Subcutaneous abdominal adipose tissue (tissue), 5 donors: ENCODE results near the gene MAEA.
"Not testable (repeated sequence)": the region's sequence is repeated elsewhere in the genome, so short reads cannot be mapped to it uniquely, and the experiment has no call there.

ENCODE experiments used
- H3K27ac ChIP-seq: one replicate; pipeline ENCODE4 v1.7.0; 2013; ENCODE audit warnings: low read depth, mild to moderate bottlenecking, inconsistent platforms, low read length, moderate library complexity
- H3K27me3 ChIP-seq, 5 donors: one replicate each; pipeline ENCODE4 v1.7.0; 2013; ENCODE audit warnings: low read length in 5 of 5, inconsistent platforms in 1 of 5; ENCODE audit not compliant: control insufficient read depth in 5 of 5, insufficient read depth in 4 of 5
- H3K36me3 ChIP-seq, 5 donors: one replicate each; pipeline ENCODE4 v1.7.0; 2013; ENCODE audit warnings: low read length in 5 of 5; ENCODE audit not compliant: control insufficient read depth in 5 of 5, insufficient read depth in 5 of 5
- H3K4me1 ChIP-seq, 5 donors: one replicate each; pipeline ENCODE4 v1.7.0; 2013; ENCODE audit warnings: low read length in 5 of 5, mild to moderate bottlenecking in 3 of 5, moderate library complexity in 1 of 5; ENCODE audit not compliant: control insufficient read depth in 5 of 5, insufficient read depth in 5 of 5
- H3K4me3 ChIP-seq, 5 donors: one replicate each; pipeline ENCODE4 v1.7.0; 2013; ENCODE audit warnings: low read length in 5 of 5, low read depth in 1 of 5
- H3K9ac ChIP-seq, 5 donors: one replicate each; pipeline ENCODE4 v1.7.0; 2013; ENCODE audit warnings: low read length in 5 of 5, mild to moderate bottlenecking in 4 of 5, moderate library complexity in 3 of 5
- H3K9me3 ChIP-seq, 5 donors: one replicate each; pipeline ENCODE4 v1.7.0; 2013; ENCODE audit warnings: low read length in 5 of 5; ENCODE audit not compliant: control insufficient read depth in 5 of 5
- donor health status: healthy.
- donor health status: healthy.
- donor health status: healthy.
- donor health status: healthy.
- donor health status: healthy.

Gene MAEA

GRCh38 chr4:1327526-1328266 is 38.0 kb downstream of the MAEA start:
- H3K36me3 ChIP-seq = peaks cover 0 to 87% (median 76%) of the 10 kb centered on the region in 5 donors

GRCh38 chr4:1328267-1329155 is 38.8 kb downstream of the MAEA start:
- Histone ChIP-seq H3K36me3 (peaks cover 0 to 86% (median 78%) of the 10 kb centered on the region in 5 donors), H3K4me3 (no peak overlapping the region), H3K27ac (no peak overlapping the region), H3K4me1 (peaks cover 0 to 8% (median 2%) of the 10 kb centered on the region in 5 donors), H3K9me3 (no peaks in the 10 kb centered on the region), H3K27me3 (no peaks in the 10 kb centered on the region), H3K9ac (no peak overlapping the region)

More at GRCh38 chr4:1327526-1328266, 38.0 kb downstream of the MAEA start:
- peaks cover 0 to 5% (median 2%) of the 10 kb centered on the region in 5 donors for H3K4me1 ChIP-seq
- no peaks in the 10 kb centered on the region for H3K9me3 ChIP-seq
- no peak overlapping the region for H3K4me3 ChIP-seq
- no peak overlapping the region for H3K27ac ChIP-seq
- no peak overlapping the region for H3K9ac ChIP-seq
- no peaks in the 10 kb centered on the region for H3K27me3 ChIP-seq

- Histone ChIP-seq H3K9ac (no peak overlapping the region), H3K9me3 (no peaks in the 10 kb centered on the region), H3K4me1 (peaks cover 0 to 11% (median 2%) of the 10 kb centered on the region in 5 donors), H3K36me3 (peaks cover 0 to 86% (median 78%) of the 10 kb centered on the region in 5 donors), H3K27ac (no peak overlapping the region), H3K27me3 (no peaks in the 10 kb centered on the region), H3K4me3 (no peak overlapping the region)
Measured at GRCh38 chr4:1329408-1330371, 40.0 kb downstream of the MAEA start.

- peaks cover 0 to 14% (median 2%) of the 10 kb centered on the region in 5 donors for H3K4me1 ChIP-seq
- H3K36me3 ChIP-seq = peaks cover 0 to 79% (median 73%) of the 10 kb centered on the region in 5 donors
- peaks cover 0 to 1% (median under 1%) of the 10 kb centered on the region in 5 donors for H3K9me3 ChIP-seq
- no peak overlapping the region for H3K4me3 ChIP-seq
- no peak overlapping the region for H3K27ac ChIP-seq
- no peaks in the 10 kb centered on the region for H3K27me3 ChIP-seq
- no peak overlapping the region for H3K9ac ChIP-seq
Measured at GRCh38 chr4:1330761-1331590, 41.3 kb downstream of the MAEA start.

GRCh38 chr4:1331591-1332353 is 42.1 kb downstream of the MAEA start:
- Histone ChIP-seq H3K27ac (no peak overlapping the region), H3K4me1 (peaks cover 0 to 14% (median 2%) of the 10 kb centered on the region in 5 donors), H3K9me3 (peaks cover 0 to 9% (median 8%) of the 10 kb centered on the region in 5 donors), H3K4me3 (no peak overlapping the region), H3K36me3 (peaks cover 0 to 77% (median 69%) of the 10 kb centered on the region in 5 donors), H3K27me3 (no peaks in the 10 kb centered on the region), H3K9ac (no peak overlapping the region)

GRCh38 chr4:1332686-1333085 is 43.0 kb downstream of the MAEA start:
- H3K36me3 ChIP-seq = peaks cover 0 to 77% (median 69%) of the 10 kb centered on the region in 5 donors
- H3K27ac ChIP-seq = no peak overlapping the region

GRCh38 chr4:1333256-1333655 is 43.6 kb downstream of the MAEA start:
- no peak overlapping the region for H3K9ac ChIP-seq
- no peak overlapping the region for H3K4me3 ChIP-seq
- H3K9me3 ChIP-seq = peaks cover 0 to 9% (median 8%) of the 10 kb centered on the region in 5 donors
- H3K27ac ChIP-seq = no peak overlapping the region
- H3K27me3 ChIP-seq = no peaks in the 10 kb centered on the region
- peaks cover 0 to 77% (median 69%) of the 10 kb centered on the region in 5 donors for H3K36me3 ChIP-seq
- peaks cover 0 to 14% (median 2%) of the 10 kb centered on the region in 5 donors for H3K4me1 ChIP-seq

More at GRCh38 chr4:1332686-1333085, 43.0 kb downstream of the MAEA start:
- Histone ChIP-seq H3K27me3 (no peaks in the 10 kb centered on the region), H3K4me3 (no peak overlapping the region), H3K9ac (no peak overlapping the region), H3K4me1 (peaks cover 0 to 14% (median 2%) of the 10 kb centered on the region in 5 donors), H3K9me3 (peaks cover 0 to 9% (median 8%) of the 10 kb centered on the region in 5 donors)

- H3K27me3 ChIP-seq, H3K4me3 ChIP-seq, H3K9me3 ChIP-seq, H3K27ac ChIP-seq: not testable (repeated sequence)
- Histone ChIP-seq H3K36me3 (peaks cover 0 to 77% (median 69%) of the 10 kb centered on the region in 5 donors), H3K4me1 (peaks cover 0 to 14% (median 2%) of the 10 kb centered on the region in 5 donors), H3K9ac (peak overlapping the region in 1 of 5 donors; percentile 23)
Measured at GRCh38 chr4:1333851-1334578, 44.3 kb downstream of the MAEA start.
